DOHH2 (cell line): ENCODE results near the gene L3MBTL1.
"Not testable (repeated sequence)": the region's sequence is repeated elsewhere in the genome, so short reads cannot be mapped to it uniquely, and the experiment has no call there.

ENCODE experiments used
- H3F3A ChIP-seq: fragments of 200-600 bp; sonication (generic), shearing (Covaris generic); 2 replicates; pipeline ENCODE4 v1.6.0; 2016; ENCODE audit warnings: antibody characterized with exemption, mild to moderate bottlenecking; ENCODE audit not compliant: control insufficient read depth, insufficient read depth
- H3K27ac ChIP-seq: fragments of 200-600 bp; sonication (generic); 2 replicates; pipeline ENCODE4 v1.5.1; 2014; ENCODE audit warnings: low read depth, mild to moderate bottlenecking, low read length, moderate library complexity
- H3K27me3 ChIP-seq: fragments of 200-600 bp; sonication (generic); 2 replicates; pipeline ENCODE4 v1.6.1; 2014; ENCODE audit warnings: mild to moderate bottlenecking, low read length, mixed read lengths; ENCODE audit not compliant: control insufficient read depth
- H3K36me3 ChIP-seq: fragments of 200-600 bp; sonication (generic); 2 replicates; pipeline ENCODE4 v1.6.1; 2014; ENCODE audit warnings: mild to moderate bottlenecking, low read length, moderate library complexity, mixed read lengths; ENCODE audit not compliant: control insufficient read depth
- H3K4me1 ChIP-seq: fragments of 200-600 bp; sonication (generic); 2 replicates; pipeline ENCODE4 v1.6.1; 2014; ENCODE audit warnings: mild to moderate bottlenecking, low read length, mixed read lengths; ENCODE audit not compliant: control insufficient read depth
- H3K4me2 ChIP-seq: fragments of 200-600 bp; sonication (generic); 2 replicates; pipeline ENCODE4 v1.6.0; 2014; ENCODE audit warnings: mild to moderate bottlenecking, low read length, moderate library complexity
- H3K4me3 ChIP-seq: fragments of 200-600 bp; sonication (generic); 2 replicates; pipeline ENCODE4 v1.5.1; 2014; ENCODE audit warnings: mild to moderate bottlenecking, low read length, mixed read lengths
- H3K79me2 ChIP-seq: fragments of 200-600 bp; sonication (generic); 2 replicates; pipeline ENCODE4 v1.6.1; 2014; ENCODE audit warnings: mild to moderate bottlenecking, low read length, mixed read lengths; ENCODE audit not compliant: control insufficient read depth
- H3K9me2 ChIP-seq: fragments of 200-600 bp; sonication (generic); replicated peaks from 2 replicates; pipeline ENCODE4 v1.6.1; 2014; ENCODE audit warnings: mild to moderate bottlenecking, low read length, mixed read lengths; ENCODE audit not compliant: control insufficient read depth
- H3K9me3 ChIP-seq: fragments of 200-600 bp; sonication (generic); 2 replicates; pipeline ENCODE4 v1.6.1; 2014; ENCODE audit warnings: antibody characterized with exemption, low read length, mixed read lengths; ENCODE audit not compliant: control insufficient read depth, insufficient read depth
- H4K20me1 ChIP-seq: fragments of 200-600 bp; sonication (generic); 2 replicates; pipeline ENCODE4 v1.6.0; 2014; ENCODE audit warnings: low read depth, mild to moderate bottlenecking, antibody characterized with exemption, low read length, moderate library complexity; ENCODE audit not compliant: control insufficient read depth, insufficient read depth
- CTCF ChIP-seq: fragments of 200-600 bp; sonication (generic); IDR thresholded peaks from one replicate; pipeline ENCODE4 v1.5.1; 2014; ENCODE audit warnings: antibody characterized with exemption, mild to moderate bottlenecking, low read depth, low read length; ENCODE audit not compliant: poor library complexity, severe bottlenecking
- EZH2phosphoT487 ChIP-seq: fragments of 200-600 bp; sonication (generic); IDR thresholded peaks from 2 replicates; pipeline ENCODE4 v1.6.1; 2017; ENCODE audit warnings: borderline replicate concordance, mild to moderate bottlenecking, antibody characterized with exemption, low read length, moderate library complexity, mixed read lengths

L3MBTL1 gene

GRCh38 chr20:43586641-43587040, 79.1 kb downstream of the L3MBTL1 start:
- Histone ChIP-seq H3K4me1 (peaks cover 11% of the 10 kb centered on the region), H3F3A (no peaks in the 10 kb centered on the region), H3K9me3 (no peaks in the 10 kb centered on the region), H3K4me3 (no peak overlapping the region), H3K9me2 (no peaks in the 10 kb centered on the region), H3K27me3 (peaks cover 11% of the 10 kb centered on the region), H3K27ac (no peak overlapping the region), H4K20me1 (no peaks in the 10 kb centered on the region), H3K4me2 (no peak overlapping the region), H3K36me3 (no peaks in the 10 kb centered on the region), H3K79me2 (peaks cover 7% of the 10 kb centered on the region)
- TF ChIP-seq EZH2phosphoT487 (no peak), CTCF (no peak)

- H4K20me1 ChIP-seq, H3F3A ChIP-seq, H3K4me2 ChIP-seq, H3K27me3 ChIP-seq, H3K4me3 ChIP-seq, H3K36me3 ChIP-seq, H3K9me3 ChIP-seq, H3K27ac ChIP-seq, H3K9me2 ChIP-seq: not testable (repeated sequence)
- Histone ChIP-seq H3K79me2 (peaks cover 14% of the 10 kb centered on the region), H3K4me1 (peaks cover 14% of the 10 kb centered on the region)
Observed at GRCh38 chr20:43588526-43588925, 81.0 kb downstream of the L3MBTL1 start.

- H3K27ac ChIP-seq: peak overlapping the region; percentile 53; the same call in 1 of the 2 replicates
- H3K27me3 ChIP-seq: peaks cover 2% of the 10 kb centered on the region; the same call in 1 of the 2 replicates
- peak overlapping the region; percentile 73 for H3K4me3 ChIP-seq
- H3K9me2 ChIP-seq: no peaks in the 10 kb centered on the region
- H3K4me1 ChIP-seq: peaks cover 14% of the 10 kb centered on the region
- H4K20me1 ChIP-seq: no peaks in the 10 kb centered on the region
- H3F3A ChIP-seq: no peaks in the 10 kb centered on the region
- peak overlapping the region; percentile 77 for H3K4me2 ChIP-seq
- TF ChIP-seq EZH2phosphoT487 (no peak), CTCF (no peak)
- peaks cover 2% of the 10 kb centered on the region; the same call in 1 of the 2 replicates for H3K36me3 ChIP-seq
- no peaks in the 10 kb centered on the region for H3K9me3 ChIP-seq
- peaks cover 14% of the 10 kb centered on the region for H3K79me2 ChIP-seq
Observed at GRCh38 chr20:43590036-43590391, 82.5 kb downstream of the L3MBTL1 start.

GRCh38 chr20:43590392-43591303, 83.2 kb downstream of the L3MBTL1 start, which contains the start of gene IFT52:
Gene IFT52 (plus strand): TSS chr20:43590937. CDS start chr20:43594699, 3,762 bp downstream.
- Histone ChIP-seq H3F3A (no peaks in the 10 kb centered on the region), H3K4me3 (peak within 1 kb of the TSS; percentile 73), H3K79me2 (peaks cover 14% of the 10 kb centered on the region), H3K4me1 (peaks cover 14% of the 10 kb centered on the region), H4K20me1 (no peaks in the 10 kb centered on the region), H3K27me3 (peaks cover 2% of the 10 kb centered on the region; the same call in 1 of the 2 replicates), H3K36me3 (peaks cover 4% of the 10 kb centered on the region), H3K4me2 (peak within 1 kb of the TSS; percentile 77), H3K27ac (peak within 1 kb of the TSS; percentile 53), H3K9me2 (no peaks in the 10 kb centered on the region), H3K9me3 (no peaks in the 10 kb centered on the region)
- TF ChIP-seq EZH2phosphoT487 (no peak), CTCF (no peak)
